GM21619 (cell line): ENCODE measurements around the gene APOBEC2.

Experiments used
- ATAC-seq: cut with Tn5 transposase; IDR thresholded peaks from one replicate; pipeline ENCODE4 v1.9.1; 2021; ENCODE audit not compliant: unreplicated experiment

The APOBEC2 gene

GRCh38 chr6:41083072-41083471 is 30.1 kb downstream of the APOBEC2 start:
- ATAC-seq, result no peak

- no peak for ATAC-seq
Observed at GRCh38 chr6:41085182-41085581, 32.2 kb downstream of the APOBEC2 start.

- ATAC-seq, result no peak
Observed at GRCh38 chr6:41088451-41088850, 35.4 kb downstream of the APOBEC2 start.

GRCh38 chr6:41090841-41091761 is 38.1 kb downstream of the APOBEC2 start:
- no peak for ATAC-seq

- ATAC-seq, result no peak
Observed at GRCh38 chr6:41092421-41093140, 39.6 kb downstream of the APOBEC2 start.

GRCh38 chr6:41093729-41094128 is 40.7 kb downstream of the APOBEC2 start:
- ATAC-seq, result no peak

GRCh38 chr6:41097467-41098090 is 44.6 kb downstream of the APOBEC2 start:
- ATAC-seq, result no peak

- ATAC-seq, result no peak
Observed at GRCh38 chr6:41098366-41098765, 45.4 kb downstream of the APOBEC2 start.

GRCh38 chr6:41100871-41101287 is 47.9 kb downstream of the APOBEC2 start:
- ATAC-seq, result no peak

- no peak for ATAC-seq
Observed at GRCh38 chr6:41103847-41104246, 50.8 kb downstream of the APOBEC2 start.

GRCh38 chr6:41111017-41111416 is 58.0 kb downstream of the APOBEC2 start:
- ATAC-seq, result no peak
